ENCODE measurements around the gene BSCL2.
"Not testable (repeated sequence)": the region's sequence is repeated elsewhere in the genome, so short reads cannot be mapped to it uniquely, and the experiment has no call there.

The BSCL2 gene

GRCh38 chr11:62652161-62653006 is 54.8 kb downstream of the BSCL2 start:
- DNase-seq = no peak

GRCh38 chr11:62650283-62650682 is 56.9 kb downstream of the BSCL2 start:
- DNase-seq = not testable (repeated sequence)

GRCh38 chr11:62649486-62649885 is 57.7 kb downstream of the BSCL2 start:
- DNase-seq = no peak

GRCh38 chr11:62648967-62649364 is 58.3 kb downstream of the BSCL2 start:
- DNase-seq = no peak

- no peak for DNase-seq
Measured at GRCh38 chr11:62648185-62648966, 58.8 kb downstream of the BSCL2 start.

GRCh38 chr11:62647609-62648005 is 59.6 kb downstream of the BSCL2 start:
- DNase-seq = peak; percentile 22

- no peak for DNase-seq
Measured at GRCh38 chr11:62646825-62647608, 60.2 kb downstream of the BSCL2 start.

- DNase-seq = peak; percentile 92
Measured at GRCh38 chr11:62645946-62646824, 61.0 kb downstream of the BSCL2 start, which contains the start of gene GANAB. TSS of gene GANAB (minus strand) at chr11:62646613. CDS start at chr11:62646599, 14 bp downstream.

GRCh38 chr11:62645671-62645945 is 61.6 kb downstream of the BSCL2 start:
- DNase-seq = no peak

- DNase-seq = no peak
Measured at GRCh38 chr11:62644220-62644619, 63.0 kb downstream of the BSCL2 start.
